ENCODE measurements around the gene CTNND2. TPM values are rescaled to one million over a fixed set of nuclear protein-coding genes. Genes with fewer than 3 reads are reported as not detected.

Gene CTNND2
- total and polyA plus RNA-seq, 10 of the 15 experiments (the other 5 are each of a cell fraction or from before 2014, with no cell fraction given), result 0.02 to 0.16 (median 0.04) TPM; not detected in 7

GRCh38 chr5:10933121-10933520, 971.1 kb downstream of the CTNND2 start:
- H3K79me2 ChIP-seq (ENCODE audit: control insufficient read depth, insufficient read depth, low read length), result no peaks in the 10 kb centered on the region
- in situ Hi-C loops (cut with MboI), result no loop called here
- H3K4me2 ChIP-seq (ENCODE audit: control insufficient read depth, insufficient read depth), result no peak overlapping the region
- H3K9ac ChIP-seq (ENCODE audit: control insufficient read depth, insufficient read depth, low read length), result no peak overlapping the region
- H3K27me3 ChIP-seq (replicated peaks in 1 of 2; ENCODE audit: control insufficient read depth in 2 of 2, insufficient read depth in 2 of 2, low read length in 1 of 2), result no peaks in the 10 kb centered on the region
- no peak overlapping the region for H2AFZ ChIP-seq (ENCODE audit: control insufficient read depth, low read depth, low read length)
- ATAC-seq, result no peak
- WGBS (ENCODE audit: insufficient coverage, insufficient replicate concordance, low lambda C conversion rate, missing lambda C conversion rate), result 36% methylated on average over 4 of the region's 4 CpGs
- intact Hi-C loops (cut with micrococcal nuclease; ENCODE audit: unreplicated experiment), result no loop called here
- no peaks in the 10 kb centered on the region for H3K4me1 ChIP-seq (ENCODE audit: control insufficient read depth, insufficient read depth, low read length)
- no peak for DNase-seq (ENCODE audit: low read depth, low spot score)
- ChIA-PET SMC1A (ENCODE audit: uncharacterized antibody, unreplicated experiment) (no interaction called here), CTCF (no interaction called here), RAD21 (ENCODE audit: unreplicated experiment) (no interaction called here), POLR2A (no interaction called here)
- no peaks in the 10 kb centered on the region for H4K20me1 ChIP-seq (ENCODE audit: control insufficient read depth, insufficient read depth)
- FAIRE-seq, result no peak
- TF ChIP-seq HCFC1 (IDR thresholded peaks at IDR 0.05; ENCODE audit: low read length) (no peak), EP300 (IDR thresholded peaks at IDR 0.05; ENCODE audit: borderline replicate concordance in 1 of 2, control insufficient read depth in 1 of 2, low read depth in 2 of 2, low read length in 2 of 2) (no peak), WRNIP1 (IDR thresholded peaks at IDR 0.05; ENCODE audit: borderline replicate concordance, low read depth, low read length) (no peak), JUNB (IDR thresholded peaks at IDR 0.05) (no peak), RAD51 (IDR thresholded peaks at IDR 0.05) (no peak), BCL3 (IDR thresholded peaks at IDR 0.05; ENCODE audit: borderline replicate concordance, insufficient read depth, low read depth, low read length, poor library complexity, severe bottlenecking) (no peak), ZNF207 (IDR thresholded peaks at IDR 0.05; ENCODE audit: borderline replicate concordance) (no peak), ZZZ3 (IDR thresholded peaks at IDR 0.05; ENCODE audit: control insufficient read depth, insufficient read length, low read depth) (no peak), ZBTB11 (CRISPR knock-in tag; IDR thresholded peaks at IDR 0.05) (no peak), ELK1 (IDR thresholded peaks at IDR 0.05; ENCODE audit: low read depth, low read length) (no peak), KLF5 (IDR thresholded peaks at IDR 0.05; ENCODE audit: partially characterized antibody) (no peak), TCF12 (IDR thresholded peaks at IDR 0.05; ENCODE audit: low read depth, low read length) (no peak), MAX (IDR thresholded peaks at IDR 0.05; ENCODE audit: low read depth, low read length) (no peak), POLR2AphosphoS2 (IDR thresholded peaks at IDR 0.05; ENCODE audit: low read depth, low read length) (no peak), MEF2A (IDR thresholded peaks at IDR 0.05; ENCODE audit: insufficient read depth, low read depth, low read length) (no peak), CBX3 (IDR thresholded peaks at IDR 0.05; ENCODE audit: borderline replicate concordance, low read depth) (no peak)
- BruUV-seq (replicated peaks), result no TSS peak
- no peaks in the 10 kb centered on the region for H3K9me3 ChIP-seq (replicated peaks; ENCODE audit: control insufficient read depth, insufficient read depth, low read length)
- no peaks in the 10 kb centered on the region for H3K36me3 ChIP-seq (ENCODE audit: control insufficient read depth in 2 of 2, insufficient read depth in 2 of 2, low read length in 1 of 2)
- H3K4me3 ChIP-seq, result no peak overlapping the region
- H3K27ac ChIP-seq (ENCODE audit: control insufficient read depth, insufficient read depth), result no peak overlapping the region

Measured in GM12878 (cell line).